Natural killer cell (primary cell): ENCODE measurements around the gene DNAI7. TPM values are rescaled to one million over a fixed set of nuclear protein-coding genes. Genes with fewer than 3 reads are reported as not detected.

Experiments
- ATAC-seq, 3 donors: fragments of 150-1000 bp in 2 of 3; fragments of 200-7000 bp in 1 of 3; cut with Tn5 transposase; 1 replicate in 1 of 3; 2 replicates in 2 of 3; pipeline ENCODE4 v1.10.0; 2021; ENCODE audit warnings: mild to moderate bottlenecking in 2 of 3, moderate library complexity in 2 of 3
- DNase-seq, 2 donors: peaks; one replicate each; pipeline versions ENCODE4 v3.0.0 to v3.0.0-alpha.2; 2013 to 2021; ENCODE audit warnings: mixed read lengths in 1 of 2
- H3K27ac ChIP-seq: one replicate; pipeline ENCODE4 v1.5.1; 2013; ENCODE audit warnings: mild to moderate bottlenecking, low read length
- H3K27me3 ChIP-seq: one replicate; pipeline ENCODE4 v1.6.1; 2013; ENCODE audit warnings: low read length; ENCODE audit not compliant: control insufficient read depth, insufficient read depth
- H3K36me3 ChIP-seq: one replicate; pipeline ENCODE4 v1.6.1; 2013; ENCODE audit warnings: low read length; ENCODE audit not compliant: control insufficient read depth, insufficient read depth
- H3K4me1 ChIP-seq: one replicate; pipeline ENCODE4 v1.6.1; 2013; ENCODE audit warnings: low read length; ENCODE audit not compliant: control insufficient read depth, insufficient read depth
- H3K4me3 ChIP-seq: one replicate; pipeline ENCODE4 v1.5.1; 2013; ENCODE audit warnings: low read length
- H3K9me3 ChIP-seq: one replicate; pipeline ENCODE4 v1.6.1; 2013; ENCODE audit warnings: low read length; ENCODE audit not compliant: control insufficient read depth, insufficient read depth
- H3K27ac Mint-ChIP-seq, 2 donors: one replicate each; pipeline ENCODE4 v1.8.0; 2022; ENCODE audit warnings: mild to moderate bottlenecking in 2 of 2, mixed read lengths in 2 of 2, moderate library complexity in 1 of 2
- H3K27me3 Mint-ChIP-seq, 2 donors: one replicate each; pipeline ENCODE4 v1.8.0; 2022; ENCODE audit warnings: low read depth in 2 of 2, mixed read lengths in 2 of 2
- H3K36me3 Mint-ChIP-seq: one replicate; pipeline ENCODE4 v1.8.0; 2022; ENCODE audit warnings: mixed read lengths
- H3K4me1 Mint-ChIP-seq, 2 donors: one replicate each; pipeline ENCODE4 v1.8.0; 2022; ENCODE audit warnings: mixed read lengths in 2 of 2
- H3K4me3 Mint-ChIP-seq: one replicate; pipeline ENCODE4 v1.8.0; 2022; ENCODE audit warnings: mild to moderate bottlenecking, moderate library complexity, mixed read lengths
- H3K9me3 Mint-ChIP-seq, 2 donors: one replicate each; pipeline ENCODE4 v1.8.0; 2022; ENCODE audit warnings: mixed read lengths in 2 of 2
- CTCF ChIP-seq: fragments of 200-600 bp; IDR thresholded peaks from one replicate; pipeline ENCODE4 v1.8.0; 2022; ENCODE audit warnings: antibody characterized with exemption
- WGBS: methylation state at CpG from one replicate; pipeline ENCODE4 v1.1.7; 2013; ENCODE audit warnings: missing lambda C conversion rate; ENCODE audit not compliant: insufficient coverage; 5-methylcytosine and 5-hydroxymethylcytosine counted together
- intact Hi-C: fragments of 100-400 bp; cut with micrococcal nuclease; formaldehyde crosslinking; loops from one replicate; pipeline ENCODE4 v1.14.2; 2022
- total RNA-seq, 4 donors: library from RNA; stranded (reverse); fragments of 120-200 nt in 1 of 4; gene quantifications; one replicate each; pipeline versions ENCODE4 v1.2.3 to v1.2.4, GENCODE V29; 2013 to 2022

DNAI7 gene
- total RNA-seq, 3 donors from 2014 or later (not counting 1 experiment from before 2014, with no cell fraction given): 0.15 to 0.59 (median 0.48) TPM

- Mint-ChIP-seq H3K27ac (no peak overlapping the region), H3K4me1 (no peaks in the 10 kb centered on the region), H3K9me3 (no peaks in the 10 kb centered on the region), H3K27me3 (no peaks in the 10 kb centered on the region), H3K36me3 (no peaks in the 10 kb centered on the region), H3K4me3 (no peak overlapping the region)
- H3K27ac ChIP-seq: no peak overlapping the region
- no peaks in the 10 kb centered on the region for H3K36me3 ChIP-seq
- no peaks in the 10 kb centered on the region for H3K9me3 ChIP-seq
- no peak for TF ChIP-seq CTCF
- H3K4me1 ChIP-seq: no peaks in the 10 kb centered on the region
- 80% methylated on average over 1 of the region's 1 CpG for WGBS
- intact Hi-C loops: no loop called here
- DNase-seq (no peak), ATAC-seq (no peak)
- no peaks in the 10 kb centered on the region for H3K27me3 ChIP-seq
- no peak overlapping the region for H3K4me3 ChIP-seq
Observed at GRCh38 chr12:25146686-25147085, 48.3 kb downstream of the DNAI7 start.

GRCh38 chr12:25135531-25136154 lies 59.3 kb downstream of the DNAI7 start:
- Histone ChIP-seq H3K4me1 (no peaks in the 10 kb centered on the region), H3K27me3 (no peaks in the 10 kb centered on the region), H3K27ac (no peak overlapping the region), H3K4me3 (no peak overlapping the region), H3K36me3 (no peaks in the 10 kb centered on the region), H3K9me3 (no peaks in the 10 kb centered on the region)
- DNase-seq (peak in 1 of 2 donors; percentile 15), ATAC-seq (no peak)
- Mint-ChIP-seq H3K27ac (no peak overlapping the region), H3K4me3 (no peak overlapping the region), H3K36me3 (no peaks in the 10 kb centered on the region), H3K4me1 (no peaks in the 10 kb centered on the region), H3K9me3 (no peaks in the 10 kb centered on the region), H3K27me3 (peaks cover 0 to 7% of the 10 kb centered on the region in 2 donors)
- WGBS: 78% methylated on average over 6 of the region's 6 CpGs
- no peak for TF ChIP-seq CTCF
- intact Hi-C loops: no loop called here

- no peak for TF ChIP-seq CTCF
- no peaks in the 10 kb centered on the region for H3K27me3 ChIP-seq
- WGBS: no CpG with 5 or more reads among the region's 2 CpGs
- H3K27ac Mint-ChIP-seq: no peak overlapping the region
- H3K36me3 Mint-ChIP-seq: no peaks in the 10 kb centered on the region
- H3K4me3 Mint-ChIP-seq: no peak overlapping the region
- DNase-seq: no peak
- H3K27me3 Mint-ChIP-seq: peaks cover 0 to 3% of the 10 kb centered on the region in 2 donors
- no peaks in the 10 kb centered on the region for H3K4me1 ChIP-seq
- H3K27ac ChIP-seq: no peak overlapping the region
- H3K9me3 Mint-ChIP-seq: no peaks in the 10 kb centered on the region
- intact Hi-C loops: no loop called here
- no peaks in the 10 kb centered on the region for H3K36me3 ChIP-seq
- no peaks in the 10 kb centered on the region for H3K4me1 Mint-ChIP-seq
- H3K4me3 ChIP-seq: no peak overlapping the region
- ATAC-seq: no peak
- H3K9me3 ChIP-seq: no peaks in the 10 kb centered on the region
Observed at GRCh38 chr12:25131270-25131669, 63.7 kb downstream of the DNAI7 start.

- no peaks in the 10 kb centered on the region for H3K4me1 ChIP-seq
- H3K9me3 Mint-ChIP-seq: no peaks in the 10 kb centered on the region
- ATAC-seq (peak in 1 of 3 donors; percentile 42), DNase-seq (peak in 1 of 2 donors; percentile 65)
- no peak overlapping the region for H3K4me3 ChIP-seq
- H3K9me3 ChIP-seq: no peaks in the 10 kb centered on the region
- H3K27me3 ChIP-seq: no peaks in the 10 kb centered on the region
- H3K4me3 Mint-ChIP-seq: no peak overlapping the region
- H3K36me3 ChIP-seq: no peaks in the 10 kb centered on the region
- H3K27ac Mint-ChIP-seq: no peak overlapping the region
- no peaks in the 10 kb centered on the region for H3K36me3 Mint-ChIP-seq
- H3K27ac ChIP-seq: no peak overlapping the region
- peak; percentile 86 for TF ChIP-seq CTCF
- no peaks in the 10 kb centered on the region for H3K4me1 Mint-ChIP-seq
- peaks cover 0 to 3% of the 10 kb centered on the region in 2 donors for H3K27me3 Mint-ChIP-seq
- intact Hi-C loops: loop anchor here (1.0 kb wide), 1 partner anchor 139 kb away; no protein-coding TSS in a partner anchor
Observed at GRCh38 chr12:25130741-25131188, 64.2 kb downstream of the DNAI7 start.
